Measurements from ENCODE around the gene RDH8. TPM values are rescaled to one million over a fixed set of nuclear protein-coding genes. Genes with fewer than 3 reads are reported as not detected.

The RDH8 gene
- total and polyA plus RNA-seq, 2 experiments from 2014 or later = not detected

DNA sequence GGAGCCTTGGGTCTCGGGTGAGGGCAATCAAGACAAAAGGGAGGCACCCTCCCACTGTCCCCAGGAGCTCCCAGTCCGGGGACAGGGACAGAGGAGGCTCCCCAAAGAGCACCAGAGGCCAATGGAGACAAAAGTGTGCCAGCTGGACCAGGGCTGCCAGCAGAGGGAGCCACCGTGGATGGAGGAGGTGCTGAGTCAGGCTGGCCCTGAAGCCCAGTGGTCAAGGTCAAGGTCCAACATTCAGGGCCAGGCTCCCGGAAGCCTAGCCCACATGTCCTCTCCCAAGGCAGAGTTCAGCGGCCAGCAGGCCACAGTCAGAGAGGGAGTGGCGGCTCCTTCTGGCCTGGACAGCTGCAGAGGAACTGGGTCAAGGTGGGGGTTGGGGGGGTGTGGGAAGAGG lies 11.4 kb upstream of the RDH8 start:
- no peak overlapping the region for H3K4me3 ChIP-seq
- no peaks in the 10 kb centered on the region for H4K20me1 ChIP-seq (ENCODE audit: insufficient read depth, poor library complexity, severe bottlenecking)
- H3K36me3 ChIP-seq (replicated peaks; ENCODE audit: insufficient read depth, low read depth) = no peaks in the 10 kb centered on the region
- whole genome bisulfite sequencing (ENCODE audit: low lambda C conversion rate, missing lambda C conversion rate) = 74% methylated on average over 6 of the region's 6 CpGs
- no peak overlapping the region for H3K4me2 ChIP-seq
- no peaks in the 10 kb centered on the region for H3K9me2 ChIP-seq (replicated peaks; ENCODE audit: insufficient read depth)
- H3K9me3 ChIP-seq (ENCODE audit: low read depth) = no peaks in the 10 kb centered on the region
- DNase-seq (ENCODE audit: low spot score) = peak; percentile 52
- no peaks in the 10 kb centered on the region for H3K27me3 ChIP-seq
- H3K79me2 ChIP-seq = no peaks in the 10 kb centered on the region
- TF ChIP-seq, protein P1, sequence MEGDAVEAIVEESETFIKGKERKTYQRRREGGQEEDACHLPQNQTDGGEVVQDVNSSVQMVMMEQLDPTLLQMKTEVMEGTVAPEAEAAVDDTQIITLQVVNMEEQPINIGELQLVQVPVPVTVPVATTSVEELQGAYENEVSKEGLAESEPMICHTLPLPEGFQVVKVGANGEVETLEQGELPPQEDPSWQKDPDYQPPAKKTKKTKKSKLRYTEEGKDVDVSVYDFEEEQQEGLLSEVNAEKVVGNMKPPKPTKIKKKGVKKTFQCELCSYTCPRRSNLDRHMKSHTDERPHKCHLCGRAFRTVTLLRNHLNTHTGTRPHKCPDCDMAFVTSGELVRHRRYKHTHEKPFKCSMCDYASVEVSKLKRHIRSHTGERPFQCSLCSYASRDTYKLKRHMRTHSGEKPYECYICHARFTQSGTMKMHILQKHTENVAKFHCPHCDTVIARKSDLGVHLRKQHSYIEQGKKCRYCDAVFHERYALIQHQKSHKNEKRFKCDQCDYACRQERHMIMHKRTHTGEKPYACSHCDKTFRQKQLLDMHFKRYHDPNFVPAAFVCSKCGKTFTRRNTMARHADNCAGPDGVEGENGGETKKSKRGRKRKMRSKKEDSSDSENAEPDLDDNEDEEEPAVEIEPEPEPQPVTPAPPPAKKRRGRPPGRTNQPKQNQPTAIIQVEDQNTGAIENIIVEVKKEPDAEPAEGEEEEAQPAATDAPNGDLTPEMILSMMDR (IDR thresholded peaks at IDR 0.05; ENCODE audit: poor library complexity) = peak; percentile 31
- no peak for TF ChIP-seq EZH2 (IDR thresholded peaks at IDR 0.05; ENCODE audit: borderline replicate concordance)
- H3K4me1 ChIP-seq (ENCODE audit: insufficient read depth) = no peaks in the 10 kb centered on the region
- no peak overlapping the region for H3K27ac ChIP-seq
- H2AFZ ChIP-seq = no peak overlapping the region

DNA sequence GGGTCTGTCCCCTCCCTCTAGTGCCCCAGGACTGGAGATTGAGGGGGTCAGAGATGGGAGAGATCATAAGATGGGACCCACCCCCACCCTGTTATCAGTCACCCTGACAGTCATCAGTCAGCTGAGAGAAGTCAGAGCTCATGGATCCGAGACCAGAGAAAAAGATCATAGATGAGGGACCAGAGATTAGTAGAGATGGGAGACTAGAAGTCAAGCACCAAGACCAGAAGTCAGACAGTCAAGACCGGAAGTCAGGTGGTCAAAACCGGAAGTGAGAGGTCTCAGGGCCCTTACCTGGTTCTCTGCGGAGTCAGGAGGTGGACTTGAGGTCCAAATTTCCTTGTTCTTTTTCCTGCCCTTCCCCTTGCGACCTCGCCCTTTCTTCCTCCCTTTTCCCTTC lies 10.0 kb upstream of the RDH8 start:
- no peak overlapping the region for H3K4me2 ChIP-seq
- H3K4me3 ChIP-seq = no peak overlapping the region
- H3K9me3 ChIP-seq (ENCODE audit: low read depth) = no peaks in the 10 kb centered on the region
- H2AFZ ChIP-seq = no peak overlapping the region
- WGBS (ENCODE audit: low lambda C conversion rate, missing lambda C conversion rate) = 84% methylated on average over 6 of the region's 6 CpGs
- no peak overlapping the region for H3K27ac ChIP-seq
- no peaks in the 10 kb centered on the region for H3K9me2 ChIP-seq (replicated peaks; ENCODE audit: insufficient read depth)
- peaks cover 6% of the 10 kb centered on the region for H3K27me3 ChIP-seq
- no peaks in the 10 kb centered on the region for H4K20me1 ChIP-seq (ENCODE audit: insufficient read depth, poor library complexity, severe bottlenecking)
- peaks cover under 1% of the 10 kb centered on the region for H3K4me1 ChIP-seq (ENCODE audit: insufficient read depth)
- TF ChIP-seq EZH2phosphoT487 (IDR thresholded peaks at IDR 0.05; ENCODE audit: low read depth, severe bottlenecking, unreplicated experiment) (no peak), EZH2 (IDR thresholded peaks at IDR 0.05; ENCODE audit: borderline replicate concordance) (no peak)
- TF ChIP-seq, protein P1 (IDR thresholded peaks at IDR 0.05; ENCODE audit: poor library complexity) = no peak
- no peaks in the 10 kb centered on the region for H3K36me3 ChIP-seq (replicated peaks; ENCODE audit: insufficient read depth, low read depth)
- H3K79me2 ChIP-seq = no peaks in the 10 kb centered on the region
- no peak for DNase-seq (ENCODE audit: low spot score)

DNA sequence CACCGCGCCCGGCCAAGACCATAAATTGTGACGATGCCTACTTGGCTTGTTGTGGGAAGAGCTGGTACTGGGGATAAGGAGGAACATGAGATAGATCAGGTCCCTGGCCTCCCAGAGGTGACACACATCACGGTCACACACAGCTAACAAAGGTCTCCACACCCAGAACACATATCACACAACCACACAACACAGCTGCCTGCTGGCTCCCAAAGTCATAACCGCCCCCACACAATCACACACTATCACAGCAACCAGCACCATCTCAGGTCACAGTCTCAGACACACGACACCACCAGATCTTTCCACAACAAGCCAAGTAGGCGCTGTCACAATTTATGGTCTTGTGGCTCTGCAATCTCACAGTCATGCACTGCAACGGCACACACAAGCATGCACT lies 8.7 kb upstream of the RDH8 start:
- Histone ChIP-seq H3K4me2 (no peak overlapping the region), H3K4me3 (no peak overlapping the region), H3K4me1 (ENCODE audit: insufficient read depth) (peaks cover 13% of the 10 kb centered on the region), H3K27me3 (peaks cover 11% of the 10 kb centered on the region), H4K20me1 (ENCODE audit: insufficient read depth, poor library complexity, severe bottlenecking) (no peaks in the 10 kb centered on the region), H3K9me2 (replicated peaks; ENCODE audit: insufficient read depth) (no peaks in the 10 kb centered on the region), H3K9me3 (ENCODE audit: low read depth) (no peaks in the 10 kb centered on the region), H3K27ac (no peak overlapping the region), H2AFZ (no peak overlapping the region), H3K79me2 (no peaks in the 10 kb centered on the region), H3K36me3 (replicated peaks; ENCODE audit: insufficient read depth, low read depth) (no peaks in the 10 kb centered on the region)
- no peak for DNase-seq (ENCODE audit: low spot score)
- TF ChIP-seq EZH2 (IDR thresholded peaks at IDR 0.05; ENCODE audit: borderline replicate concordance) (no peak), EZH2phosphoT487 (IDR thresholded peaks at IDR 0.05; ENCODE audit: low read depth, severe bottlenecking, unreplicated experiment) (no peak)
- TF ChIP-seq, protein P1 (IDR thresholded peaks at IDR 0.05; ENCODE audit: poor library complexity) = no peak
- WGBS (ENCODE audit: low lambda C conversion rate, missing lambda C conversion rate) = 89% methylated on average over 9 of the region's 9 CpGs
